GM12801 (cell line): ENCODE data around the gene ZNF343.

ENCODE experiments used
- TF ChIP-seq, protein P1 (sequence below): IDR thresholded peaks from one replicate; pipeline ENCODE4 v1.5.1; 2011; ENCODE audit warnings: control low read depth; ENCODE audit not compliant: insufficient read length; ENCODE audit errors: extremely low read depth

ZNF343 gene

DNA sequence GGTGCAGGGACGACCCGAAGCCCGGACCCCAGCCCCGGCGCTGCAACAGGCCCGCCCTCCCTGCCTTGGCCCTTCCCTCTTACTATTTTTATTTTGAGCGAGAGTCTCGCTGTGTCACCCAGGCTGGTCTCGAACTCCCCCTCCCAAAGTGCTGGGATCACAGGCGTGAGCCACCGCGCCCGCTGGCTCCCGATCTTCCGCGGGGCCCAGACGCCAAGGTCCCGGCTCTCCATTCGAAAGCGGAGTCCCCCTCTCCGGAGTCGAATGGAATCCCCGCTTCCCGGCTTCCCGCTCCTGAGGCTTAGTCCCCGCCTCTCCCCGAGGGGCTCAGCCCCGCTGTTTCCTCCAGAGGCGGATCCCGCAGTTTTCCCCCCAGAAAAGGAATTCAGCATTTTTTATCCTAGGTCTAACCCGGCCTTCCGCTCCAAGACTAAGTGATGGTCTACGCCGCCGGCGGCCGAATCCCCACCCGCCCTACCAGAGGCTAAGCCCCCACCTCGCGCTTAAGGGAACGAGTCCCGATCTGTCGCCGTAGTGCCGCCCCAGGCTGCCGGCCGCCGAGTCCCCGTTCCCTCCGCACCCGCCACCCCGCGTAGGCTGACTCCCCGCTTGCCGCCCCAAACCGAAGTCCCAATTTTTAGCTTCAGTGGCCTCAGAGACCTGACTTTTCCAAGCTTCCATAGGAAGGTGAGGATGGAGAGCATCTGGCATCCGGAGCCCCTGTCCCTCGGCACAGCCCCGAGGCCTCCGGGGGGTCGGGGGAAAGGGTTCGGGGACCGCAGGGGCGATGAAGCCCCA lies 16.2 kb upstream of the ZNF343 start:
- TF ChIP-seq, protein P1, sequence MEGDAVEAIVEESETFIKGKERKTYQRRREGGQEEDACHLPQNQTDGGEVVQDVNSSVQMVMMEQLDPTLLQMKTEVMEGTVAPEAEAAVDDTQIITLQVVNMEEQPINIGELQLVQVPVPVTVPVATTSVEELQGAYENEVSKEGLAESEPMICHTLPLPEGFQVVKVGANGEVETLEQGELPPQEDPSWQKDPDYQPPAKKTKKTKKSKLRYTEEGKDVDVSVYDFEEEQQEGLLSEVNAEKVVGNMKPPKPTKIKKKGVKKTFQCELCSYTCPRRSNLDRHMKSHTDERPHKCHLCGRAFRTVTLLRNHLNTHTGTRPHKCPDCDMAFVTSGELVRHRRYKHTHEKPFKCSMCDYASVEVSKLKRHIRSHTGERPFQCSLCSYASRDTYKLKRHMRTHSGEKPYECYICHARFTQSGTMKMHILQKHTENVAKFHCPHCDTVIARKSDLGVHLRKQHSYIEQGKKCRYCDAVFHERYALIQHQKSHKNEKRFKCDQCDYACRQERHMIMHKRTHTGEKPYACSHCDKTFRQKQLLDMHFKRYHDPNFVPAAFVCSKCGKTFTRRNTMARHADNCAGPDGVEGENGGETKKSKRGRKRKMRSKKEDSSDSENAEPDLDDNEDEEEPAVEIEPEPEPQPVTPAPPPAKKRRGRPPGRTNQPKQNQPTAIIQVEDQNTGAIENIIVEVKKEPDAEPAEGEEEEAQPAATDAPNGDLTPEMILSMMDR, result no peak

DNA sequence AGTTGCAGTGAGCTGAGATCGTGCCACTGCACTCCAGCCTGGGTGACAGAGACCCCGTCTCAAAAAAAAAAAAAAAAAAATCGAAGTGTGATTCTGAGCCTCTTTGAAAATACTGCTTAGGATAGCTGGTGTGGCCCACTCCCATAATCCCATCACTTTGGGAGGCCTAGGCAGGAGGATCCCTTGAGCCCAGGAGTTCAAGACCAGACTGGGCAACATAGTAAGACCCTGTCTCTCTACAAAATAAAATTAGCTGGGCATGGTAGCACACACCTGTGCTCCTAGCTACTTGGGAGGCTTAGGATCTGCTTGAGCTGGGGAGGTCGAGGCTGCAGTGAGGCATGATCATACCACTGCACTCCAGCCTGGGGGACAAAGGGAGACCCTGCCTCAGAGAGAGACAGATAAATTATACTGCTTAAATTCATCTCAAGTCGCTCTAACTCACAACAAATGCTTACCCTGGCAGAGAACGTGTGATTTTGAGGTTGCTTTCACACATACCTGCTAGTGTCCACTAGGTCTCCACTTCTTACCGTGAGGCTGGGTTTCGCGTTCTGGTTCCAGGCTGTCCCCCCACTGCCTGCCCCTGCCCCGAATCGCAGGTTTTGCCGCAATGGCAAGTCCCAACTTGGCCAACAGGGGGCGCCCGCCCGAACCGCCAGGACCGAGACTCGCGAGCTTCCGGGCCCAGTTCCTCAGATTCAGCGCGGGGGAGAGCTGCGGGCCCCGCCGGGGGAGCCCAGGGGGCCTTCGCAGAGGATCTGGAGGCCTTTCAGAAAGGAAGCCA lies 15.4 kb upstream of the ZNF343 start:
- TF ChIP-seq, protein P1, result no peak

DNA sequence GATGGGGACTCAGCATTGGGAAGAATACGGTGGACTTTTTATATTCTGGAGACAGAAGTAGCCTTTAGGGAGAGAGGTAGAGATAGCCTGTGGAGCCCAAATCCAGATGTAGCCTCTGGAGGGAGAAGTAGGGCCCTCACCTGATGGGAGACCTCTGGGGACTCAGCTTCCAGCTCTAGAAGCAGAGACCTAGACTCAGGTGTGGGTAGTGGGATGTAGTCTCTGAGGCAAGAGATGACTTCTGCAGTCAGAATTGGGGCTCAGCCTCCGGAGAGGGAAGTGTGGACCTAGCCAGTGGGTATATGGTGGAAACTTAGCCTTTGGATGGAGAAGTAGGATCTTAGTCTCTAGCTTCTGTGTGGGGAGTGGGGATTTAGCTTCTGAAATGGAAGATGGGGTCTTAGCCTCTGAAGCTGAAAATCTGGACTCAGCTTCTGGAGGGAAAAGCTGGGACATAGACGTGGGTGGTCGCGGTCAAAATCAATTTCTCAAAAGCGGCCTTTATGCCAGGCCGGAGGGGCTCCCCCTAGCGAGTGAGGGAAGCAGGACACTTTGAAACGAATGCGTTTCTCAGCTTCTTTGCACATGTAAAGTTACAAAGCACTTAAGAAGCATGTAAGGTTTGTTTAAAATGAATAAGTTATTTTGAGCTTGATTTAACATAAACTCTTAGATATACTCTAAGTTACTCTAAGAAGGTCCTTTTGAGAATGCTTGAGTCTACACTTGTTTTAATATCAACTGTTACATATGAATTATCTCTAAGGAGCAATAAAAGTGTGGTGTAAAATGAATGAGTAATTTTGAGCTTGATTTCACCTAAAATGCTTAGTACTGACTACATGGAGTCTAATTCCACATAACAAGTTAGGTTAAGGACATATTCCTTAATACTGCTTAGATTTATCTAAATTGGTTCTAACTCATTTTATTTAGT lies 12.9 kb upstream of the ZNF343 start:
- TF ChIP-seq, protein P1, result no peak

DNA sequence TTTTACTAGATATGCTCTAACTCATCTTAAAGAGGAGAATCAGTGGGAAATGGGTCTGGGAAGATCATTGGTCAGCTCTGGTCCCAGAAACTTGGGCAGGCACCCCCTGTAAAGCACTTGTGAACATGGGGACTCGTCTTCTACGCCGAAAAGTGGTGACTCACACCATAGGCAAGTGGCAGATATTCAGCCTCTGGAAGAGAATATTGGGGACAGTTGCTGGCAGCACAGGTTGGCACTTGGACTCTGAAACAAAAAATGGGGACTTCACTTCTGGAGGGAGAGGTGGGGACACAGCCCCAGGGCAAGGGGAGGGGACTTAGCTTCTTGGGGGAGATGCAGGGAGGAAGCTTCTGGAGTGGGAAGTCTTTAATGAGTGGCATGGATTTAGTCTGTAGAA lies 11.9 kb upstream of the ZNF343 start:
- TF ChIP-seq, protein P1, result no peak

DNA sequence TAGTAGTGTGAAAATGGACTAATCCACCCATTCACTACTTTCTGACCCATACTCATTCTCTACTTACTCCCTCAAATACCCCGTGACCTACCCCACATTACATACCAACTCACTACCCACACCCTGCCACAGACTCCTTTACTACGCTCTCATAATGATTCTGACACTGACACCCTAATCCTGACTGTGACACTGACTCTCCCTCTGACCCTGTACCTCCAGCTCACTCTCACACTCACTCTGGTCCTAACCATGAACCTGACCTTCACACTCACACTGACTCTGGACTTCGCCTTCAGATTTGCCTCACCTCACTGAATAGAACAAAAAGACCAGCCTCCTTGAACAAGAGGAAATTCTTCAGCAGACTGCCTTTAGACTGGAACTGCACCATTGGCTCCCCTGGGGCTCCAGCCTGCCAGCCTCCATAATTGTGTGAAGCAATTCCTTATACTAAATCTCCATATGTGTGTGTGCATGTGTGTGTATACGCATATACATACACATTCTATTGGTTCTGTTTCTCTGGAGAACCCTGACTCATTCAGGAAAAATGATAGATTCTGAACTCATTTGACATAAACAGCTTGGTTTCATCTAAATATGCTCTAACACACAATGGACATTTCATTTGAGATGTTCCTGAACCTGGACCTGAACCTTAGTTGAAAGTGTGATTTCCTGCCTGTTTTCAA lies 10.5 kb upstream of the ZNF343 start:
- TF ChIP-seq, protein P1, result no peak

DNA sequence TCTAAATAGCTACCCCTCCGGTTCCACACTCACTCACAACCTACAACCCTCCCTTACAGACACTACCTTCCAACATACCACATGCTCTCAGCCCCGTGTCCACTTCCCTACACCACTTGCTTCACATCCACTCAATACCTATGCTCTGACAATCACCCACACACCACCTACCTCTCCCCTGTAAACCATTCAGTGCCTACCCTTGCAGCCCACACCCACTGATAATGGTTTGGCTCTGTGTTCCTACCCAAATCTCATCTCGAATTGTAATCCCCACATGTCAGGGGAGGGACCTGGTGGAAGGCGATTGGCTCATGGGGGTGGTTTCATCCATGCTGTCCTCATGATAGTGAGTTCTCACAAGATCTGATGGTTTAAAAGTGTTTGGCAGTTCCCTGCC lies 9.8 kb upstream of the ZNF343 start:
- TF ChIP-seq, protein P1, result no peak
